ENCODE results near the gene PLXNA4. TPM values are rescaled to one million over a fixed set of nuclear protein-coding genes. Genes with fewer than 3 reads are reported as not detected.

The PLXNA4 gene
- total RNA-seq, 1 donor from 2014 or later, result 0.21 TPM

GRCh38 chr7:132318352-132319318 is 257.6 kb downstream of the PLXNA4 start:
- peak; percentile 71 for DNase-seq (ENCODE audit: low spot score)
- H3K36me3 Mint-ChIP-seq (ENCODE audit: low read depth), result no peaks in the 10 kb centered on the region
- peaks cover 29% of the 10 kb centered on the region for H3K27me3 Mint-ChIP-seq (ENCODE audit: low read depth)
- H3K9me3 Mint-ChIP-seq, result no peaks in the 10 kb centered on the region
- intact Hi-C loops (cut with micrococcal nuclease), result loop anchor here (1.0 to 2.0 kb wide), 2 partner anchors 76 to 262 kb away; no protein-coding TSS in a partner anchor
- no peak overlapping the region for H3K27ac Mint-ChIP-seq
- H3K4me3 Mint-ChIP-seq (ENCODE audit: low read depth), result no peak overlapping the region
- H3K4me1 Mint-ChIP-seq (ENCODE audit: low read depth), result peaks cover 14% of the 10 kb centered on the region

- intact Hi-C loops (cut with micrococcal nuclease), result loop anchor here (1.0 to 2.0 kb wide), 2 partner anchors 77 to 262 kb away; no protein-coding TSS in a partner anchor
- Mint-ChIP-seq H3K27ac (no peak overlapping the region), H3K36me3 (ENCODE audit: low read depth) (no peaks in the 10 kb centered on the region), H3K27me3 (ENCODE audit: low read depth) (peaks cover 28% of the 10 kb centered on the region), H3K9me3 (no peaks in the 10 kb centered on the region), H3K4me1 (ENCODE audit: low read depth) (peaks cover 14% of the 10 kb centered on the region), H3K4me3 (ENCODE audit: low read depth) (no peak overlapping the region)
- no peak for DNase-seq (ENCODE audit: low spot score)
Observed at GRCh38 chr7:132317701-132318351, 258.4 kb downstream of the PLXNA4 start.

DNA sequence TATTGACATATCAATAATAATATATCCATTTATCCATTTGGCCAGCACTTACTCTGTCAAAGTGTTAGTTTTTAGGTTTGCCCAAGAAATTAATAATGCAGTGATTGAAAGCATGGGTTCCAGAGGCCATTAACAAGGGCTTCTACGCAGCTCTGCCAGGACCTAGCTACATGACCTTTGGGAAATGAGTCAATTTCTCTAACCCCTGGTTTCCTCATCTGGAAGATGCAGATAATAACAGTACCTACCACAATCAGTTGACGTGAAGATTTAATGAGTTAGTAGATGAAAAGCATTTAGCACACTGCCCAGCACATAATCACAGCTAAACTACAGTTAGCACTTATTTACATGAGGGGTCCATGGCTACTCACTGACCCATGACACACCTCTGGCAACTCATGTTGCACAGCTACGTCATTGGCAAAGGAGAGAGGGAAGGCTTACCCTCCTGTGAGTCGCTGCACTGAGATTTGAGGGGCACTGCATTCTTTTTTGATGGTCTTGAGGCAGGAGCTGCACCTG is 263.7 kb downstream of the PLXNA4 start:
- Mint-ChIP-seq H3K9me3 (no peaks in the 10 kb centered on the region), H3K27me3 (ENCODE audit: low read depth) (peaks cover 19% of the 10 kb centered on the region), H3K27ac (no peak overlapping the region), H3K36me3 (ENCODE audit: low read depth) (no peaks in the 10 kb centered on the region), H3K4me3 (ENCODE audit: low read depth) (no peak overlapping the region), H3K4me1 (ENCODE audit: low read depth) (peaks cover 4% of the 10 kb centered on the region)
- DNase-seq (ENCODE audit: low spot score), result no peak
- intact Hi-C loops (cut with micrococcal nuclease), result no loop called here

DNA sequence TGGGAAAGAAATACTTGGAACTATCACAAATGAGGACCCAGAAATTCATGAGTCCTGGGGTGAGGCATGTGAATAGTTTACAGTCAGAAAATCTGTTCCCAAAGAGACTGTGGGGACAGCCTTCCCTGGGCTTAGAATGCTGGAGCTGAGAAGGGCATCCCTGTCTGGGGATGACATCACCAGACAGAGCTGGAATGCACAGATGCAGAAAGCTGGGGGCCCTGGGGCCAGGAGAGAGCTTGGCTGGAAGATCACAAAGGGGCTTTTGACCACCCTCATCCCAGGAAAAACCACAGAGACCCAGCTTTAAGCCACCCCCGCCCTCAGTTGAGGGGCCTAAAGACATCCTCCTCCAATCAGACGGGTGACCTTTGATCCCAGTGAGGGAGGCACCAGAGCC is 264.5 kb downstream of the PLXNA4 start:
- H3K36me3 Mint-ChIP-seq (ENCODE audit: low read depth), result no peaks in the 10 kb centered on the region
- H3K4me1 Mint-ChIP-seq (ENCODE audit: low read depth), result peaks cover 4% of the 10 kb centered on the region
- no peak for DNase-seq (ENCODE audit: low spot score)
- no peak overlapping the region for H3K27ac Mint-ChIP-seq
- H3K9me3 Mint-ChIP-seq, result no peaks in the 10 kb centered on the region
- peaks cover 16% of the 10 kb centered on the region for H3K27me3 Mint-ChIP-seq (ENCODE audit: low read depth)
- intact Hi-C loops (cut with micrococcal nuclease), result no loop called here
- no peak overlapping the region for H3K4me3 Mint-ChIP-seq (ENCODE audit: low read depth)

- Mint-ChIP-seq H3K4me3 (ENCODE audit: low read depth) (no peak overlapping the region), H3K27ac (no peak overlapping the region), H3K27me3 (ENCODE audit: low read depth) (peaks cover 13% of the 10 kb centered on the region), H3K36me3 (ENCODE audit: low read depth) (no peaks in the 10 kb centered on the region), H3K4me1 (ENCODE audit: low read depth) (peaks cover 4% of the 10 kb centered on the region), H3K9me3 (no peaks in the 10 kb centered on the region)
- intact Hi-C loops (cut with micrococcal nuclease), result no loop called here
- no peak for DNase-seq (ENCODE audit: low spot score)
Observed at GRCh38 chr7:132309102-132309805, 267.0 kb downstream of the PLXNA4 start.

DNA sequence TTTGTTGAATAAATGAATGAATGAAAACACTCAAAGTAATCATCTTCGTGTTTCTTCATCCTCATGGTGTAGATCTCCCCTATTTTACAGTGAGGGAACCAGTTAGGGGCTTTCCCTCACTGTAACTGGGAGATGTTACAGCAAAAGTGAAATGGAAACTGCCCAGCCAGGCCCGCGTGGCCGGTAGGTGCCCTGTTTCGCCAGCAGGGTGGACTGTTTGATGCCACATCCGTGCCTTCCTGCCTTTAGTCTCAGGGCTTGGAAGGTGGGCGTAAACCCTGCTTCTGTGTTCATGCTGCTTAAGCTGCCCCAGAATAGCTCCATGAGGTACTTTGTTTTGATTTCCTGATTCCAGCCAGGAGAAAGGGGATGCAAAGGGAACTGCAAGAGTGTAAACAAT is 268.8 kb downstream of the PLXNA4 start:
- DNase-seq (ENCODE audit: low spot score), result no peak
- Mint-ChIP-seq H3K27me3 (ENCODE audit: low read depth) (peaks cover 13% of the 10 kb centered on the region), H3K36me3 (ENCODE audit: low read depth) (no peaks in the 10 kb centered on the region), H3K27ac (no peak overlapping the region), H3K4me3 (ENCODE audit: low read depth) (no peak overlapping the region), H3K9me3 (no peaks in the 10 kb centered on the region), H3K4me1 (ENCODE audit: low read depth) (peaks cover 4% of the 10 kb centered on the region)
- intact Hi-C loops (cut with micrococcal nuclease), result no loop called here

- no peaks in the 10 kb centered on the region for H3K9me3 Mint-ChIP-seq
- H3K4me1 Mint-ChIP-seq (ENCODE audit: low read depth), result peaks cover 3% of the 10 kb centered on the region
- H3K27ac Mint-ChIP-seq, result no peak overlapping the region
- intact Hi-C loops (cut with micrococcal nuclease), result no loop called here
- DNase-seq (ENCODE audit: low spot score), result no peak
- no peaks in the 10 kb centered on the region for H3K27me3 Mint-ChIP-seq (ENCODE audit: low read depth)
- H3K36me3 Mint-ChIP-seq (ENCODE audit: low read depth), result no peaks in the 10 kb centered on the region
- no peak overlapping the region for H3K4me3 Mint-ChIP-seq (ENCODE audit: low read depth)
Observed at GRCh38 chr7:132300599-132301277, 275.5 kb downstream of the PLXNA4 start.

DNA sequence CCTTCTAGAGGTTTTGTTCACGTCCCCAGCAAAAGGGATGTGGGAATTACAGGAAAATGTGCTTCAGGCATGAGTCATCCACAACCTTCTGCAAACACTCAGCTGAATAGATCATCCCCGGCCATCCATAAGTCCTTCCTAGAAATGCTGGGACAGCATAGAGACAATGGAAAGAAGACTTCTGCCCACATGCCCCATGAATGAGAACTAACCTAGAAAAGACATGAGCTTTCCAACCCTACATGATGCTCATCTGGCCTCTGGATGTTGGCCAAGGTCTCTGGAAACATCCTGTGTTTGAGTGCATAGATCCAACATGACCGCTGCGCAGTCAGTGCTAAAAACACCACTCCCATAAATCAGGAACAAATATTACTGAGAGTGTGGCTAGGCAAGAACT is 277.5 kb downstream of the PLXNA4 start:
- H3K27ac Mint-ChIP-seq, result no peak overlapping the region
- H3K9me3 Mint-ChIP-seq, result no peaks in the 10 kb centered on the region
- H3K36me3 Mint-ChIP-seq (ENCODE audit: low read depth), result no peaks in the 10 kb centered on the region
- no peak overlapping the region for H3K4me3 Mint-ChIP-seq (ENCODE audit: low read depth)
- no peaks in the 10 kb centered on the region for H3K27me3 Mint-ChIP-seq (ENCODE audit: low read depth)
- peaks cover 3% of the 10 kb centered on the region for H3K4me1 Mint-ChIP-seq (ENCODE audit: low read depth)
- intact Hi-C loops (cut with micrococcal nuclease), result no loop called here
- DNase-seq (ENCODE audit: low spot score), result no peak

GRCh38 chr7:132296820-132297219 is 279.4 kb downstream of the PLXNA4 start:
- DNase-seq (ENCODE audit: low spot score), result no peak
- peaks cover 3% of the 10 kb centered on the region for H3K4me1 Mint-ChIP-seq (ENCODE audit: low read depth)
- H3K27ac Mint-ChIP-seq, result no peak overlapping the region
- H3K36me3 Mint-ChIP-seq (ENCODE audit: low read depth), result no peaks in the 10 kb centered on the region
- intact Hi-C loops (cut with micrococcal nuclease), result no loop called here
- H3K9me3 Mint-ChIP-seq, result no peaks in the 10 kb centered on the region
- H3K4me3 Mint-ChIP-seq (ENCODE audit: low read depth), result no peak overlapping the region
- peaks cover 3% of the 10 kb centered on the region for H3K27me3 Mint-ChIP-seq (ENCODE audit: low read depth)

DNA sequence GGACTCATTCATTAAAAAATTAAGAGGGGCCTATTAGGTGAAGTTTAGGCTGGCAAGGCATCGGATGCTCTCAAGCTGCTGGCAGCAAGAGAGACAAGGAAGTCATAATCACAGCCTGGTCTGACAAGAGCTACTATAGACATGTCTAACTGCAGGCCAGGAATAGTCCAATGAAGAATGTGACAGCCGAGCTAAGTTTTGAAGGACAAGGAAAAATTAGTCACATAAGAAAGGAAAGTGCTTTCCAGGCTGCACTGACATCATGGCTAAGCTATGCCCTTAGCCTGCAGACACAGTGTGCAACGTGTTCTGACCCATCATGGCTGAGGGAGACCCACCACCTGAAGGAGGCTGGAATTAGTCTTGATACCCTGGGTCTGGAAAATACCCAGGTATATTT is 281.1 kb downstream of the PLXNA4 start:
- Mint-ChIP-seq H3K36me3 (ENCODE audit: low read depth) (no peaks in the 10 kb centered on the region), H3K9me3 (no peaks in the 10 kb centered on the region), H3K4me1 (ENCODE audit: low read depth) (peaks cover 3% of the 10 kb centered on the region), H3K27ac (no peak overlapping the region), H3K4me3 (ENCODE audit: low read depth) (no peak overlapping the region), H3K27me3 (ENCODE audit: low read depth) (peaks cover 9% of the 10 kb centered on the region)
- intact Hi-C loops (cut with micrococcal nuclease), result no loop called here
- DNase-seq (ENCODE audit: low spot score), result no peak

DNA sequence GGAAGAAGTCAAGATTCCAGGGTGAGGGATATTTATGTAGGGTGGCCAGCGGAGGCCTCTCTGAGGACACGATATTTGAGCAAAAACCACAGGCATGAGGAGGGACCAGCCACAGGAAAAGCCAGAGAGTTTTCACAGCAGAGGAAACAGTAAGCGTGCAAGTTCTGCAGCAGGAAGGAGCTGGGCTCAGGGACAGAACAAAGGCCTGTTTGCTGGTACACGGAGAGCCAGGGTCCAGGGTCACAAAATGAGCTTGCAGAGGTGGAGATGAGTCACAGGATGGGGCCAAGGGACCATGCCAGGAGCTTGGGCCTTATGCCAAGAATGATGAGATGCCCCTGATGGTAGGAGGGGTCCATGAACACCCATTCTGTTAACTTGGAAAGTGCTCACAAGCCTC is 283.5 kb downstream of the PLXNA4 start:
- Mint-ChIP-seq H3K27me3 (ENCODE audit: low read depth) (peaks cover 9% of the 10 kb centered on the region), H3K36me3 (ENCODE audit: low read depth) (no peaks in the 10 kb centered on the region), H3K9me3 (no peaks in the 10 kb centered on the region), H3K4me1 (ENCODE audit: low read depth) (no peaks in the 10 kb centered on the region), H3K4me3 (ENCODE audit: low read depth) (no peak overlapping the region), H3K27ac (no peak overlapping the region)
- no peak for DNase-seq (ENCODE audit: low spot score)
- intact Hi-C loops (cut with micrococcal nuclease), result no loop called here

GRCh38 chr7:132291481-132291880 is 284.8 kb downstream of the PLXNA4 start:
- no peak for DNase-seq (ENCODE audit: low spot score)
- peaks cover 9% of the 10 kb centered on the region for H3K27me3 Mint-ChIP-seq (ENCODE audit: low read depth)
- H3K36me3 Mint-ChIP-seq (ENCODE audit: low read depth), result no peaks in the 10 kb centered on the region
- intact Hi-C loops (cut with micrococcal nuclease), result no loop called here
- no peak overlapping the region for H3K4me3 Mint-ChIP-seq (ENCODE audit: low read depth)
- no peak overlapping the region for H3K27ac Mint-ChIP-seq
- H3K4me1 Mint-ChIP-seq (ENCODE audit: low read depth), result no peaks in the 10 kb centered on the region
- H3K9me3 Mint-ChIP-seq, result no peaks in the 10 kb centered on the region

Data from activated T-helper 2 cell treated with anti-CD3 and anti-CD28 coated beads, Interferon-gamma antibody, Interleukin-2, Interleukin-4, amounts not matched to agents 10 μg/mL and 5 μg/mL and 100 μg/mL, durations not matched to agents 14 hours and 24 hours and 36 hours (primary cell).